Measurements from ENCODE around the gene INHBC.

INHBC gene

DNA sequence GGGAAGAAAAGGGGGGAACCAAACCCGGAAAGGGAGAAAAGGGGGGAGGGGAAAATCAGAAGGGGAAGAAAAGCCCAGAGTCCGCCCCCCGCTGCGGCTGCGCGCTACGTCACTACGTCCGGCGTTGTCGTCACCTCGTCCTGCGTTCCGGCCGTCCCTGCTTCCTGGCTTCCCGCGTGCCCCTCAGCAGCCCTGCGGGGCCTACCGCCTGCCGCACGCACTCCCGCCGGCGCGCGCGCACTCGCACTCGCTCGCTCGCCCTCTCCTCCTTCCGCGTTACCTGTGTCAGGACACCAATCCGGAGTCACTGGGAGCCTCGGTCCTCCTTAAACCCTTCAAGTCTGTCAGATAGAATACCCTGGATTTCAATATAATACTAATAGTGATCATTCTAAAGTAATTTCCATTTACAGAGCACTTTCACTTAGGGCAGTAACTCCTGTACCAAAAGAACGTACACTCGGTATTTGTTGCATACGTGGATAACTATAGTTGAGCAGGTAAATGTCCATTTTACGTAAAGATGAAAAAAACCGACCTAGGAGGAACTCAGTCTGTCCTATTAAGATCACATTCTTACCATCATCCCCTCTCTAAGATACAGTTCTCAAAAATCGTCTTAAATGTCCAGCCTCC lies 3.5 kb upstream of the INHBC start, which contains the start of gene R3HDM2:
R3HDM2 (minus strand) TSS at position 113 of the 636 bp plus-strand sequence. CDS start 120,615 bp downstream, outside the sequence.
- Histone ChIP-seq H3K4me3 (peak within 1 kb of the TSS; percentile 76 to 93), H3K36me3 (no peaks in the 10 kb centered on the region), H3K4me1 (peaks cover 0 to 15% (median 11%) of the 10 kb centered on the region in 4 donors), H3K9me3 (no peaks in the 10 kb centered on the region), H3K27ac (peak within 1 kb of the TSS; percentile 97 to 99), H3K27me3 (no peaks in the 10 kb centered on the region)
- intact Hi-C loops (cut with DNase I; ENCODE audit: low total_unique reads) = no loop called here
- TF ChIP-seq, protein P1, sequence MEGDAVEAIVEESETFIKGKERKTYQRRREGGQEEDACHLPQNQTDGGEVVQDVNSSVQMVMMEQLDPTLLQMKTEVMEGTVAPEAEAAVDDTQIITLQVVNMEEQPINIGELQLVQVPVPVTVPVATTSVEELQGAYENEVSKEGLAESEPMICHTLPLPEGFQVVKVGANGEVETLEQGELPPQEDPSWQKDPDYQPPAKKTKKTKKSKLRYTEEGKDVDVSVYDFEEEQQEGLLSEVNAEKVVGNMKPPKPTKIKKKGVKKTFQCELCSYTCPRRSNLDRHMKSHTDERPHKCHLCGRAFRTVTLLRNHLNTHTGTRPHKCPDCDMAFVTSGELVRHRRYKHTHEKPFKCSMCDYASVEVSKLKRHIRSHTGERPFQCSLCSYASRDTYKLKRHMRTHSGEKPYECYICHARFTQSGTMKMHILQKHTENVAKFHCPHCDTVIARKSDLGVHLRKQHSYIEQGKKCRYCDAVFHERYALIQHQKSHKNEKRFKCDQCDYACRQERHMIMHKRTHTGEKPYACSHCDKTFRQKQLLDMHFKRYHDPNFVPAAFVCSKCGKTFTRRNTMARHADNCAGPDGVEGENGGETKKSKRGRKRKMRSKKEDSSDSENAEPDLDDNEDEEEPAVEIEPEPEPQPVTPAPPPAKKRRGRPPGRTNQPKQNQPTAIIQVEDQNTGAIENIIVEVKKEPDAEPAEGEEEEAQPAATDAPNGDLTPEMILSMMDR (IDR thresholded peaks at IDR 0.05) = no peak
- peak; percentile 90 to 97 for DNase-seq

DNA sequence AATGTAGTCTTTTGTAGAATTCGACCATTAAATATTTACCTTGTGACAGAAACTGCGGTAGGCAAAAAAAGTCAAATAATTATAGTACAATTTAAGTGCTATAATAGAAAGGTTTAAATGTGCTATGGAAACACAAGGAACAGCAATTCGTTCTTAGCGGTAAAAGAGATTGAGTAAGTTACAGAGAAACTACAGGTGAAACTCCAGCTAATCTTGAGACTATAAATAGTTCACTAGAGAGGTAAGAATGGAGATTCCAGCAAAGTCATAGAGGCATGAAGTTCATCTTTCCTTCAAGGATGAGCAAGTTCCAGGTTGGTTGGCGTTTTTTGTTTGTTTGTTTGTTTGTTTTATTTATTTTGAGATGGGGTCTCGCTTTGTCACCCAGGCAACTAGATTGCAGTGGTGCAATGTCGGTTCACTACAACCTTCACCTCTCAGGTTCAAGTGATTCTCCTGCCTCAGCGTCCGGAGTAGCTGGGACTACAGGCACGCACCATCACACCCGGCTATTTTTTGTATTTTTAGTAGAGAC lies 2.9 kb upstream of the INHBC start:
- TF ChIP-seq, protein P1 (IDR thresholded peaks at IDR 0.05) = no peak
- H3K27ac ChIP-seq = peak overlapping the region; percentile 97 to 99
- peaks cover 0 to 15% (median 11%) of the 10 kb centered on the region in 4 donors for H3K4me1 ChIP-seq
- intact Hi-C loops (cut with DNase I; ENCODE audit: low total_unique reads) = no loop called here
- H3K9me3 ChIP-seq = no peaks in the 10 kb centered on the region
- no peaks in the 10 kb centered on the region for H3K36me3 ChIP-seq
- DNase-seq = no peak
- no peaks in the 10 kb centered on the region for H3K27me3 ChIP-seq
- peak overlapping the region; percentile 76 to 93 for H3K4me3 ChIP-seq

GRCh38 chr12:57433370-57433769 lies 1.2 kb upstream of the INHBC start:
- Histone ChIP-seq H3K27me3 (no peaks in the 10 kb centered on the region), H3K27ac (no peak overlapping the region), H3K9me3 (no peaks in the 10 kb centered on the region), H3K4me1 (peaks cover 0 to 12% (median 11%) of the 10 kb centered on the region in 4 donors), H3K4me3 (no peak overlapping the region), H3K36me3 (no peaks in the 10 kb centered on the region)
- DNase-seq = no peak
- intact Hi-C loops (cut with DNase I; ENCODE audit: low total_unique reads) = no loop called here
- TF ChIP-seq, protein P1 (IDR thresholded peaks at IDR 0.05) = no peak

DNA sequence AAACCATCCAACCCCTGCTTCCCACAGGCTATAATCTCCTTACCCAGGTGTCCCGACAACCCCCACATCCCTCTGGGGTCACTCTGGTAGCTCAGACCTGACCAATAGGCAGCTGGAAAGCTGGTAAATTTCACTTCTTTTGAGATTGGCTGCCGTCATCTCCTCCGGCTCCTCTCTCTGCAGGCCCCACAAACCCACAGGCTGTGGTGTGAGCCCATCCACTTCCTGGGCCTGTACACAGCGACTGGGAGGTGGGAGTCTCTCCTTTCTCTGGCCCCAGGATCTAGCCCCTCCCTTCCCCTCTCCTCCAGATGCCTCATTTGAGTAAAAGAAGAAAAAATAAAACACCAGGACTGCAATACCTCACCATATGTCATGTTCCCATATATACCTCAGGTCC lies 709 bp downstream of the INHBC start:
- no peaks in the 10 kb centered on the region for H3K27me3 ChIP-seq

GRCh38 chr12:57438400-57438799 lies 3.8 kb downstream of the INHBC start:
- Histone ChIP-seq H3K27ac (no peak overlapping the region), H3K9me3 (no peaks in the 10 kb centered on the region), H3K4me1 (no peaks in the 10 kb centered on the region), H3K4me3 (no peak overlapping the region), H3K36me3 (no peaks in the 10 kb centered on the region), H3K27me3 (no peaks in the 10 kb centered on the region)
- intact Hi-C loops (cut with DNase I; ENCODE audit: low total_unique reads) = no loop called here
- TF ChIP-seq, protein P1 (IDR thresholded peaks at IDR 0.05) = no peak
- no peak for DNase-seq

More for the DNA sequence above, 709 bp downstream of the INHBC start:
- H3K4me1 ChIP-seq = peaks cover 0 to 2% (median 0%) of the 10 kb centered on the region in 4 donors
- no peaks in the 10 kb centered on the region for H3K36me3 ChIP-seq
- TF ChIP-seq, protein P1 (IDR thresholded peaks at IDR 0.05) = no peak
- no peaks in the 10 kb centered on the region for H3K9me3 ChIP-seq
- no peak overlapping the region for H3K4me3 ChIP-seq
- intact Hi-C loops (cut with DNase I; ENCODE audit: low total_unique reads) = no loop called here
- no peak overlapping the region for H3K27ac ChIP-seq
- no peak for DNase-seq

All from tibial artery (tissue), 4 donors.